GM12801 (cell line): ENCODE measurements around the gene SYK.

Experiments
- CTCF ChIP-seq: IDR thresholded peaks from one replicate; pipeline ENCODE4 v1.5.1; 2011; ENCODE audit warnings: control low read depth; ENCODE audit not compliant: insufficient read length; ENCODE audit errors: extremely low read depth

Gene SYK

DNA sequence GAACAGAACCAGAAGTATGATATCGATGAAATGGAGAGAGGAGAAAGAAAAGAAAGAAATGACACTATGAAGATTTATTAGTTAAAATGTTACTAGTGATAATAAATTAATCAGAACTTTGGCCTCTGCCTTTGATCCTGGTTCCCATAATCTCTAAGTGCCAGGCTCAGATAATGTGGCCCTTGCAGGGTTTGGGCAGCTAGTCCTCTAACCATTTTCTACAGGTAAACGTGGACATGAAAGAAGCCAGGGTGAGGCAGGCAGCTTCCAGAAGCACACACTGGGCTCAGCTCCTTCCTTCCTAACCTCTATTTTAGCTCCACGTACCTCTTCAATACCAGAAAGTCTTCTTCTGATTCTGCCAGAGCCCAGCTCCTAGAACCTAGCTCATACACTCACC, 30.6 kb downstream of the SYK start:
- TF ChIP-seq CTCF: no peak

GRCh38 chr9:90834828-90835595, 33.4 kb downstream of the SYK start:
- no peak for TF ChIP-seq CTCF

DNA sequence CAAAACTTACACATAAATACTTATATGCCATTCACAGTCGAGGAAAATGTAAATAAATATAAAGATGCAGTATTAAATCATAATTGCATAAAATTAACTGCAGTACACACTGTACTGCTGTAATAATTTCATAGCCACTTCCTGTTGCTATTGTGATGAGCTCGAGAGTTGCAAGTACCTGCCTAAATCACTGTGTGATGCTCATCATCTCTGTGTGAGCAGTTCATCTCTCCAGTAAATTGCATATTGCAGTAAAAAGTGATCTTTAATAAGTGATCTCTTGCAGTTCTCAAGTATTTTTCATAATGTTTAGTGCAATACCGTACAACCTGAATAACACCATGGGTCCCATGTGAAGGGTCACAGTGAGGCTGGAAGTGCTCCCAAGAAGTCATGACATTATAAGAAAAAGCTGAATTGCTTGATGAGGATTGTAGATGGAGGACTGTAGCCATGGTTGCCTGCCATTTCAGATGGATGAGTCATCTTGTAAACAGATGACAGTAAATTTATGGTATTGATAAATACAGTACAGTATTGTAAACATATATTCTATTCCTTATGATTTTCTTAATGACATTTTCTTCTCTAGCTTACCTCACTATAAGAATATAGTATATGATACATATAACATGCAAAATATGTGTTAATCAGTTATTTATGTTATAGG, 34.9 kb downstream of the SYK start:
- TF ChIP-seq CTCF: no peak

DNA sequence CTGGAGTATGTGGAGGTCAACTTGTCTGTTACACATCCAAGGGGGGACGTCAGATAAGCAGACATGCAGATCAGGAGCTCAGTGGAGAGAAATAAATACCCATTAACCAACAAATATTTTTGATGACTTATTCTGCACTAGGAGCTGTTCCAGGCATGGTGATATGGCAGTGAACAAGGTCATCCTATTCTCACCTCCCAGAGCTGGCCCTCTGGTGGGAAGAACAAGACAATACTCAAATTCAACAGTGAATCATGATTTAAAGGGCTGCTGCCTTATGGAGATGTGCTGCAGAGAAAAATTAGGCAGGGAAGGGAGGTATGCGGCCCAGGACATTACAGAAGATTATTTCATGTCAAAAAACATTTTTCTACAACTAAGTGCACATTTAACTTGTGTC, 36.5 kb downstream of the SYK start:
- no peak for TF ChIP-seq CTCF

GRCh38 chr9:90838581-90839154, 37.0 kb downstream of the SYK start:
- no peak for TF ChIP-seq CTCF

DNA sequence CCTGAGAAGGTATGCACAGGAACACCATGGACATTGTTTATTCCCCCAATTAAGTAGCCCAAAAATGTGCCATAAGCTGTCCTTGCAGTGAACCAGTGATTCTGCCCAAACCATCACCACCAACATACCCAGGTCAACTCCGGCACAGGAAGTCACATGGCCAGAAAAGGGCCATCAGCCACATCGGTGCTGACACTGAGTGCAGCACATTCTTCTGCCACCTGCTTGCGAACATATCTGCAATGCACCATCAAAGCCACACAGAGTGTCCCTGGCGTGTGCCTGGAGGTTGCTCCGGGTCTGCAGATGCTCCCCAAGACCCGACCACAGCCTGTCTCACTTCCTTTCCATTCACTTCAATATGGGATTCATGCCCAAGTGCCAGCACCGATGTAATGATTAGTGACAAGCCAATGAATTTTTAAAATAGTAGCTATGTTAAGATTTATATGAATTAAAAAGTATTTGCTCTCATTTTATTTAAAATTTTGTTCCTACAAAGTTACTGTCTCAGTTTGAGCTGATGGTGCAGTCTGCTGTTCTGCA, 37.6 kb downstream of the SYK start:
- TF ChIP-seq CTCF: no peak

DNA sequence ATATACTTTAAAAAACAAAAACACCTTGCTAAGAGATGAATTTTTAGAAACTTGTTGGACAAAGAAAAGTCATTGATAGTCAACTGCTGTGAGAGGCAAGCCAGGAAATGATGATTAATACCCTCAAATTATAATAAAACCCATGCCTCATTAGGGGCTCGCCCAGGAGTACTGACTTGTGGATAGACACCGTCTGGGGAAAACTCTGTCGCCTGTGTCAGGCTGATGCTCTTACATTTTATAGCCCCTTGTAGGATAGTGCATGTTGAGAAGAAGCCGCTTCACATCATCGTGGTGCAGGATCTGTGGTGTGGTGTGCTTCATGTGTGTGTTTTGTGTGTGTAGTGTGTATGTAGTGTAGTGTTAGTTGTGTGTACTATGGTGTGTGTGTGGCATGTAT, 39.1 kb downstream of the SYK start:
- TF ChIP-seq CTCF: no peak
